Body of pancreas (tissue), 4 donors: ENCODE data around the gene REPIN1.

Experiments
- CTCF ChIP-seq, 7 experiments: fragments of 450-650 bp in 4 of 7; fragments of 200-600 bp in 3 of 7; sonication (generic) in 3 of 7; IDR thresholded peaks; one replicate each; pipeline ENCODE4 v1.5.1; 2016 to 2019; ENCODE audit warnings: antibody characterized with exemption in 7 of 7
- POLR2A ChIP-seq, 3 donors: fragments of 450-650 bp; IDR thresholded peaks; one replicate each; pipeline ENCODE4 v1.6.1; 2016; ENCODE audit warnings: antibody characterized with exemption in 3 of 3, mild to moderate bottlenecking in 2 of 3

- TF ChIP-seq CTCF (IDR thresholded peaks at IDR 0.05) (no peak), POLR2A (IDR thresholded peaks at IDR 0.05) (no peak)
Observed at GRCh38 chr7:150372271-150373048, 3.8 kb downstream of the REPIN1 start.
